Right lobe of liver (tissue), 6 donors: Measurements from ENCODE around the gene NHSL2. TPM values are rescaled to one million over a fixed set of nuclear protein-coding genes. Genes with fewer than 3 reads are reported as not detected.

ENCODE experiments used
- ATAC-seq, 4 donors: fragments of 200-7000 bp; cut with Tn5 transposase; one replicate each; pipeline ENCODE4 v1.9.1; 2020; ENCODE audit warnings: mild to moderate bottlenecking in 4 of 4, moderate library complexity in 4 of 4
- DNase-seq, 3 donors: peaks; one replicate each; pipeline ENCODE4 v3.0.0-alpha.2; 2020
- H3K27ac ChIP-seq, 3 donors: fragments of 200-600 bp; one replicate each; pipeline ENCODE4 v1.8.0; 2022
- H3K27me3 ChIP-seq, 2 donors: fragments of 200-600 bp; one replicate each; pipeline ENCODE4 v1.8.0; 2022
- H3K36me3 ChIP-seq, 4 donors: fragments of 200-600 bp; sonication (generic) in 1 of 4; one replicate each; pipeline versions ENCODE4 v1.5.1 to v1.8.0; 2017 to 2022; ENCODE audit warnings: control low read depth in 1 of 4
- H3K4me1 ChIP-seq, 4 donors: fragments of 200-600 bp; sonication (generic) in 1 of 4; one replicate each; pipeline versions ENCODE4 v1.5.1 to v1.8.0; 2017 to 2022; ENCODE audit warnings: control low read depth in 1 of 4
- H3K4me3 ChIP-seq, 3 donors: fragments of 200-600 bp; one replicate each; pipeline ENCODE4 v1.8.0; 2022
- H3K9me3 ChIP-seq, 4 donors: fragments of 200-600 bp; sonication (generic) in 1 of 4; one replicate each; pipeline versions ENCODE4 v1.5.1 to v1.8.0; 2017 to 2022; ENCODE audit warnings: control low read depth in 1 of 4
- CTCF ChIP-seq, 4 donors: fragments of 200-600 bp in 3 of 4; fragments of 450-650 bp in 1 of 4; IDR thresholded peaks; one replicate each; pipeline versions ENCODE4 v1.5.1 to v1.8.0; 2016 to 2022; ENCODE audit warnings: antibody characterized with exemption in 4 of 4, mild to moderate bottlenecking in 2 of 4
- POLR2A ChIP-seq: fragments of 450-650 bp; IDR thresholded peaks from one replicate; pipeline ENCODE4 v1.6.1; 2017; ENCODE audit warnings: antibody characterized with exemption, mild to moderate bottlenecking
- WGBS: methylation state at CpG from one replicate; pipeline ENCODE4 v1.1.6; 2018; ENCODE audit warnings: low coverage, low lambda C conversion rate; ENCODE audit not compliant: insufficient coverage; ENCODE audit errors: missing lambda C conversion rate; 5-methylcytosine and 5-hydroxymethylcytosine counted together
- intact Hi-C, 2 donors: fragments of 100-400 bp; cut with DNase I; formaldehyde crosslinking; loops; one replicate each; pipeline versions ENCODE4 v1.11.2 to v1.14.1; 2022
- total RNA-seq, 6 experiments: library from RNA; depleted of rRNA in 2 of 6; stranded (reverse); fragments of >200 nt in 2 of 6; fragmentation: NEBNext Ultra II Directional in 3 of 6; extraction: Animal tissue kit (Norgen Biotek cat#: 25700) in 3 of 6; gene quantifications; one replicate each; pipeline versions ENCODE4 v1.1.0 to v1.2.4, GENCODE V29; 2016 to 2023
- donor health status: DM: no; HTN: yes; CAD: no.
- donor health status: DM: no; HTN: no; CAD: no.
- donor health status: DM: no; HTN: no; CAD: no.
- donor health status: DM: no; HTN: yes; CAD: no.
- donor health status: DM: no; HTN: yes; CAD: no.

NHSL2 gene
- total RNA-seq, 6 experiments from 2014 or later: 0.81 to 2.1 (median 1.3) TPM

- intact Hi-C loops: loop anchor here in 1 of 2 donors (10.0 kb wide), 1 partner anchor 102 kb away; no protein-coding TSS in a partner anchor
- peak in 1 of 4 donors; percentile 10 for ATAC-seq
Observed at GRCh38 chrX:72023071-72023470, 112.4 kb downstream of the NHSL2 start.

GRCh38 chrX:72025236-72025770 lies 114.7 kb downstream of the NHSL2 start:
- DNase-seq (no peak), ATAC-seq (no peak)
- Histone ChIP-seq H3K27me3 (no peaks in the 10 kb centered on the region), H3K27ac (no peak overlapping the region), H3K36me3 (no peaks in the 10 kb centered on the region), H3K9me3 (no peaks in the 10 kb centered on the region), H3K4me1 (peaks cover 0 to 14% (median 5%) of the 10 kb centered on the region in 4 donors), H3K4me3 (no peak overlapping the region)
- 63% methylated on average over 6 of the region's 6 CpGs for WGBS
- intact Hi-C loops: loop anchor here in 1 of 2 donors (10.0 kb wide), 1 partner anchor 99 kb away; no protein-coding TSS in a partner anchor
- TF ChIP-seq CTCF (IDR thresholded peaks at IDR 0.05): no peak
- no peak for TF ChIP-seq POLR2A

More at GRCh38 chrX:72023071-72023470, 112.4 kb downstream of the NHSL2 start:
- H3K36me3 ChIP-seq: no peaks in the 10 kb centered on the region
- no peaks in the 10 kb centered on the region for H3K4me1 ChIP-seq
- H3K27me3 ChIP-seq: no peaks in the 10 kb centered on the region
- 64% methylated on average over 2 of the region's 2 CpGs for WGBS
- no peak for DNase-seq
- H3K27ac ChIP-seq: no peak overlapping the region
- TF ChIP-seq POLR2A (no peak), CTCF (IDR thresholded peaks at IDR 0.05) (no peak)
- H3K9me3 ChIP-seq: no peaks in the 10 kb centered on the region
- no peak overlapping the region for H3K4me3 ChIP-seq

- Histone ChIP-seq H3K27me3 (no peaks in the 10 kb centered on the region), H3K9me3 (no peaks in the 10 kb centered on the region), H3K36me3 (no peaks in the 10 kb centered on the region), H3K4me1 (peaks cover 0 to 22% (median 5%) of the 10 kb centered on the region in 4 donors), H3K27ac (no peak overlapping the region), H3K4me3 (no peak overlapping the region)
- intact Hi-C loops: loop anchor here in 1 of 2 donors (10.0 kb wide), 1 partner anchor 98 kb away; no protein-coding TSS in a partner anchor
- TF ChIP-seq CTCF (IDR thresholded peaks at IDR 0.05) (no peak), POLR2A (no peak)
- 48% methylated on average over 3 of the region's 3 CpGs for whole genome bisulfite sequencing
- no peak for DNase-seq
- no peak for ATAC-seq
Observed at GRCh38 chrX:72026341-72027023, 115.8 kb downstream of the NHSL2 start.

- no peaks in the 10 kb centered on the region for H3K36me3 ChIP-seq
- ATAC-seq (no peak), DNase-seq (no peak)
- H3K9me3 ChIP-seq: no peaks in the 10 kb centered on the region
- H3K27ac ChIP-seq: no peak overlapping the region
- H3K4me1 ChIP-seq: peaks cover 0 to 22% (median 5%) of the 10 kb centered on the region in 4 donors
- H3K27me3 ChIP-seq: no peaks in the 10 kb centered on the region
- intact Hi-C loops: loop anchor here in 1 of 2 donors (10.0 kb wide), 1 partner anchor 98 kb away; no protein-coding TSS in a partner anchor
- no peak for TF ChIP-seq POLR2A
- TF ChIP-seq CTCF (IDR thresholded peaks at IDR 0.05): no peak
- WGBS: 67% methylated on average over 6 of the region's 14 CpGs
- no peak overlapping the region for H3K4me3 ChIP-seq
Observed at GRCh38 chrX:72027024-72027913, 116.6 kb downstream of the NHSL2 start.
